22Rv1 (cell line): Measurements from ENCODE around the gene ACSL4.
"Not testable (repeated sequence)": the region's sequence is repeated elsewhere in the genome, so short reads cannot be mapped to it uniquely, and the experiment has no call there.

Experiments
- H3K27ac ChIP-seq: fragments of 450-650 bp; 2 replicates; pipeline ENCODE4 v1.5.1; 2017
- CTCF ChIP-seq: fragments of 450-650 bp; IDR thresholded peaks from 2 replicates; pipeline ENCODE4 v1.5.1; 2017; ENCODE audit warnings: mild to moderate bottlenecking
- ZFX ChIP-seq: fragments of 450-650 bp; IDR thresholded peaks from 2 replicates; pipeline ENCODE4 v1.6.1; 2017; ENCODE audit warnings: antibody characterized with exemption, borderline replicate concordance

ACSL4 gene

GRCh38 chrX:109732017-109732801 is 848 bp downstream of the ACSL4 start:
- H3K27ac ChIP-seq, result no peak overlapping the region
- no peak for TF ChIP-seq ZFX
- no peak for TF ChIP-seq CTCF

- no peak for TF ChIP-seq ZFX
- no peak for TF ChIP-seq CTCF
- H3K27ac ChIP-seq, result no peak overlapping the region
Measured at GRCh38 chrX:109728173-109728535, 4.9 kb downstream of the ACSL4 start.

GRCh38 chrX:109724971-109725370 is 8.1 kb downstream of the ACSL4 start:
- H3K27ac ChIP-seq, result not testable (repeated sequence)

- no peak overlapping the region for H3K27ac ChIP-seq
- no peak for TF ChIP-seq ZFX
- no peak for TF ChIP-seq CTCF
Measured at GRCh38 chrX:109720947-109721346, 12.1 kb downstream of the ACSL4 start.

- H3K27ac ChIP-seq, result no peak overlapping the region
- no peak for TF ChIP-seq ZFX
- TF ChIP-seq CTCF, result no peak
Measured at GRCh38 chrX:109719264-109719663, 13.8 kb downstream of the ACSL4 start.

GRCh38 chrX:109716431-109717028 is 16.5 kb downstream of the ACSL4 start:
- no peak for TF ChIP-seq ZFX
- no peak for TF ChIP-seq CTCF
- H3K27ac ChIP-seq, result no peak overlapping the region

- H3K27ac ChIP-seq, result no peak overlapping the region
- TF ChIP-seq ZFX, result no peak
- TF ChIP-seq CTCF, result no peak
Measured at GRCh38 chrX:109714340-109714958, 18.6 kb downstream of the ACSL4 start.
